GM12875 (cell line): ENCODE data around the gene GFRA4.

Experiments
- H3K4me3 ChIP-seq: one replicate; pipeline ENCODE4 v1.5.1; 2011; ENCODE audit warnings: low read depth, low read length, control low read depth
- CTCF ChIP-seq: IDR thresholded peaks from 2 replicates; pipeline ENCODE4 v1.5.1; 2011; ENCODE audit warnings: low read depth, mild to moderate bottlenecking, control low read depth, inconsistent platforms, low read length, moderate library complexity, borderline replicate concordance; ENCODE audit not compliant: insufficient read depth

Gene GFRA4

GRCh38 chr20:3692706-3693294, 29.6 kb upstream of the GFRA4 start:
- no peak overlapping the region for H3K4me3 ChIP-seq
- no peak for TF ChIP-seq CTCF

- no peak overlapping the region for H3K4me3 ChIP-seq
- no peak for TF ChIP-seq CTCF
Observed at GRCh38 chr20:3691897-3692296, 28.7 kb upstream of the GFRA4 start.

- H3K4me3 ChIP-seq: no peak overlapping the region
- TF ChIP-seq CTCF: no peak
Observed at GRCh38 chr20:3691306-3691705, 28.1 kb upstream of the GFRA4 start.

GRCh38 chr20:3690413-3690812, 27.2 kb upstream of the GFRA4 start:
- TF ChIP-seq CTCF: no peak
- H3K4me3 ChIP-seq: no peak overlapping the region

- TF ChIP-seq CTCF: no peak
Observed at GRCh38 chr20:3689978-3690377, 26.8 kb upstream of the GFRA4 start.

GRCh38 chr20:3687655-3688054, 24.5 kb upstream of the GFRA4 start:
- H3K4me3 ChIP-seq: no peak overlapping the region
- TF ChIP-seq CTCF: no peak

More at GRCh38 chr20:3689978-3690377, 26.8 kb upstream of the GFRA4 start:
- no peak overlapping the region for H3K4me3 ChIP-seq

GRCh38 chr20:3686867-3687321, 23.7 kb upstream of the GFRA4 start:
- TF ChIP-seq CTCF: no peak
- no peak overlapping the region for H3K4me3 ChIP-seq
